NCI-H1930 (cell line): ENCODE results near the gene PTPRK.

Experiments
- DNase-seq, 2 experiments: peaks; one replicate each; lab custom pipeline; 2025; lab: John Stamatoyannopoulos, UW

PTPRK gene

GRCh38 chr6:128284128-128284527 is 236.3 kb downstream of the PTPRK start:
- DNase-seq, result no peak

- no peak for DNase-seq
Measured at GRCh38 chr6:128282961-128283360, 237.4 kb downstream of the PTPRK start.

- DNase-seq, result no peak
Measured at GRCh38 chr6:128280960-128281359, 239.4 kb downstream of the PTPRK start.

GRCh38 chr6:128280066-128280465 is 240.3 kb downstream of the PTPRK start:
- DNase-seq, result no peak

- DNase-seq, result no peak
Measured at GRCh38 chr6:128278836-128279235, 241.6 kb downstream of the PTPRK start.

- no peak for DNase-seq
Measured at GRCh38 chr6:128277379-128277778, 243.0 kb downstream of the PTPRK start.

- no peak for DNase-seq
Measured at GRCh38 chr6:128276311-128276710, 244.1 kb downstream of the PTPRK start.

GRCh38 chr6:128275681-128276080 is 244.7 kb downstream of the PTPRK start:
- DNase-seq, result no peak

- no peak for DNase-seq
Measured at GRCh38 chr6:128275030-128275429, 245.4 kb downstream of the PTPRK start.

GRCh38 chr6:128271527-128271926 is 248.9 kb downstream of the PTPRK start:
- no peak for DNase-seq

GRCh38 chr6:128271011-128271410 is 249.4 kb downstream of the PTPRK start:
- no peak for DNase-seq

- no peak for DNase-seq
Measured at GRCh38 chr6:128266946-128267345, 253.5 kb downstream of the PTPRK start.

- no peak for DNase-seq
Measured at GRCh38 chr6:128265706-128266105, 254.7 kb downstream of the PTPRK start.

- DNase-seq, result no peak
Measured at GRCh38 chr6:128259730-128260685, 260.4 kb downstream of the PTPRK start.

- no peak for DNase-seq
Measured at GRCh38 chr6:128259029-128259724, 261.2 kb downstream of the PTPRK start.

GRCh38 chr6:128256095-128256494 is 264.3 kb downstream of the PTPRK start:
- DNase-seq, result no peak

GRCh38 chr6:128252341-128253176 is 267.8 kb downstream of the PTPRK start:
- no peak for DNase-seq

- no peak for DNase-seq
Measured at GRCh38 chr6:128251445-128252340, 268.7 kb downstream of the PTPRK start.

GRCh38 chr6:128250370-128251070 is 269.9 kb downstream of the PTPRK start:
- no peak for DNase-seq

GRCh38 chr6:128249429-128249828 is 271.0 kb downstream of the PTPRK start:
- DNase-seq, result no peak
